Effector CD8-positive, alpha-beta T cell (primary cell): Measurements from ENCODE around the gene RELT.

ENCODE experiments used
- DNase-seq: peaks from one replicate; lab custom pipeline; 2025; lab: John Stamatoyannopoulos, UW

Gene RELT

GRCh38 chr11:73404506-73405145 lies 28.4 kb downstream of the RELT start:
- DNase-seq: no peak

GRCh38 chr11:73405146-73405510 lies 28.9 kb downstream of the RELT start:
- no peak for DNase-seq

GRCh38 chr11:73406131-73406530 lies 29.9 kb downstream of the RELT start:
- no peak for DNase-seq

- DNase-seq: no peak
Observed at GRCh38 chr11:73406619-73407018, 30.4 kb downstream of the RELT start.

GRCh38 chr11:73409431-73409830 lies 33.2 kb downstream of the RELT start:
- DNase-seq: no peak

- DNase-seq: no peak
Observed at GRCh38 chr11:73410627-73411026, 34.4 kb downstream of the RELT start.

- no peak for DNase-seq
Observed at GRCh38 chr11:73411031-73411430, 34.8 kb downstream of the RELT start.

- no peak for DNase-seq
Observed at GRCh38 chr11:73412308-73412707, 36.1 kb downstream of the RELT start.

- no peak for DNase-seq
Observed at GRCh38 chr11:73413256-73413655, 37.1 kb downstream of the RELT start.

GRCh38 chr11:73414977-73415651 lies 38.9 kb downstream of the RELT start:
- no peak for DNase-seq

GRCh38 chr11:73415854-73416615 lies 39.8 kb downstream of the RELT start:
- no peak for DNase-seq

- no peak for DNase-seq
Observed at GRCh38 chr11:73416786-73417185, 40.6 kb downstream of the RELT start.

- no peak for DNase-seq
Observed at GRCh38 chr11:73420136-73420535, 43.9 kb downstream of the RELT start.

- DNase-seq: no peak
Observed at GRCh38 chr11:73422886-73423285, 46.7 kb downstream of the RELT start.

GRCh38 chr11:73423506-73423905 lies 47.3 kb downstream of the RELT start:
- no peak for DNase-seq

- DNase-seq: no peak
Observed at GRCh38 chr11:73425108-73425507, 48.9 kb downstream of the RELT start.

- no peak for DNase-seq
Observed at GRCh38 chr11:73426219-73426850, 50.1 kb downstream of the RELT start.

GRCh38 chr11:73428227-73428626 lies 52.0 kb downstream of the RELT start:
- DNase-seq: no peak

- DNase-seq: no peak
Observed at GRCh38 chr11:73428699-73429098, 52.5 kb downstream of the RELT start.

- DNase-seq: no peak
Observed at GRCh38 chr11:73429121-73429750, 53.0 kb downstream of the RELT start.

GRCh38 chr11:73430326-73430725 lies 54.1 kb downstream of the RELT start:
- DNase-seq: no peak

GRCh38 chr11:73431396-73431795 lies 55.2 kb downstream of the RELT start:
- no peak for DNase-seq
